ENCODE data around the gene DCX.

The DCX gene

GRCh38 chrX:111395149-111395548 lies 16.8 kb downstream of the DCX start:
- DNase-seq (ENCODE audit: low read depth in 1 of 2, low spot score in 1 of 2): no peak
- TF ChIP-seq JUND (IDR thresholded peaks at IDR 0.05; ENCODE audit: low read depth): no peak
- in situ Hi-C loops (cut with HindIII; ENCODE audit: low pct_unique_long_range_greater_than_20kb, low sequenced_read_pairs): no loop called here

- in situ Hi-C loops (cut with HindIII; ENCODE audit: low pct_unique_long_range_greater_than_20kb, low sequenced_read_pairs): no loop called here
- DNase-seq (ENCODE audit: low read depth in 1 of 2, low spot score in 1 of 2): no peak
Observed at GRCh38 chrX:111394569-111394968, 17.4 kb downstream of the DCX start.

GRCh38 chrX:111387470-111388070 lies 24.4 kb downstream of the DCX start:
- in situ Hi-C loops (cut with HindIII; ENCODE audit: low pct_unique_long_range_greater_than_20kb, low sequenced_read_pairs): no loop called here
- TF ChIP-seq JUND (IDR thresholded peaks at IDR 0.05; ENCODE audit: low read depth): no peak
- DNase-seq (ENCODE audit: low read depth in 1 of 2, low spot score in 1 of 2): no peak

More at GRCh38 chrX:111394569-111394968, 17.4 kb downstream of the DCX start:
- no peak for TF ChIP-seq JUND (IDR thresholded peaks at IDR 0.05; ENCODE audit: low read depth)

GRCh38 chrX:111386615-111387233 lies 25.3 kb downstream of the DCX start:
- TF ChIP-seq JUND (IDR thresholded peaks at IDR 0.05; ENCODE audit: low read depth): no peak
- in situ Hi-C loops (cut with HindIII; ENCODE audit: low pct_unique_long_range_greater_than_20kb, low sequenced_read_pairs): no loop called here
- DNase-seq (ENCODE audit: low read depth in 1 of 2, low spot score in 1 of 2): no peak

- in situ Hi-C loops (cut with HindIII; ENCODE audit: low pct_unique_long_range_greater_than_20kb, low sequenced_read_pairs): no loop called here
- DNase-seq (ENCODE audit: low read depth in 1 of 2, low spot score in 1 of 2): no peak
- no peak for TF ChIP-seq JUND (IDR thresholded peaks at IDR 0.05; ENCODE audit: low read depth)
Observed at GRCh38 chrX:111386077-111386476, 25.9 kb downstream of the DCX start.

GRCh38 chrX:111382277-111382676 lies 29.7 kb downstream of the DCX start:
- TF ChIP-seq JUND (IDR thresholded peaks at IDR 0.05; ENCODE audit: low read depth): no peak
- in situ Hi-C loops (cut with HindIII; ENCODE audit: low pct_unique_long_range_greater_than_20kb, low sequenced_read_pairs): no loop called here
- no peak for DNase-seq (ENCODE audit: low read depth in 1 of 2, low spot score in 1 of 2)

- no peak for TF ChIP-seq JUND (IDR thresholded peaks at IDR 0.05; ENCODE audit: low read depth)
- DNase-seq (ENCODE audit: low read depth in 1 of 2, low spot score in 1 of 2): no peak
- in situ Hi-C loops (cut with HindIII; ENCODE audit: low pct_unique_long_range_greater_than_20kb, low sequenced_read_pairs): no loop called here
Observed at GRCh38 chrX:111376897-111377578, 35.0 kb downstream of the DCX start.

GRCh38 chrX:111376486-111376885 lies 35.5 kb downstream of the DCX start:
- DNase-seq (ENCODE audit: low read depth in 1 of 2, low spot score in 1 of 2): no peak
- no peak for TF ChIP-seq JUND (IDR thresholded peaks at IDR 0.05; ENCODE audit: low read depth)
- in situ Hi-C loops (cut with HindIII; ENCODE audit: low pct_unique_long_range_greater_than_20kb, low sequenced_read_pairs): no loop called here

- DNase-seq (ENCODE audit: low read depth in 1 of 2, low spot score in 1 of 2): peak in 1 of 2 experiments; percentile 9
- in situ Hi-C loops (cut with HindIII; ENCODE audit: low pct_unique_long_range_greater_than_20kb, low sequenced_read_pairs): no loop called here
- TF ChIP-seq JUND (IDR thresholded peaks at IDR 0.05; ENCODE audit: low read depth): no peak
Observed at GRCh38 chrX:111375747-111376146, 36.2 kb downstream of the DCX start.

- no peak for DNase-seq (ENCODE audit: low read depth in 1 of 2, low spot score in 1 of 2)
- TF ChIP-seq JUND (IDR thresholded peaks at IDR 0.05; ENCODE audit: low read depth): no peak
- in situ Hi-C loops (cut with HindIII; ENCODE audit: low pct_unique_long_range_greater_than_20kb, low sequenced_read_pairs): no loop called here
Observed at GRCh38 chrX:111372086-111372485, 39.9 kb downstream of the DCX start.

- no peak for TF ChIP-seq JUND (IDR thresholded peaks at IDR 0.05; ENCODE audit: low read depth)
- no peak for DNase-seq (ENCODE audit: low read depth in 1 of 2, low spot score in 1 of 2)
- in situ Hi-C loops (cut with HindIII; ENCODE audit: low pct_unique_long_range_greater_than_20kb, low sequenced_read_pairs): no loop called here
Observed at GRCh38 chrX:111365770-111366325, 46.1 kb downstream of the DCX start.

GRCh38 chrX:111363741-111364140 lies 48.3 kb downstream of the DCX start:
- TF ChIP-seq JUND (IDR thresholded peaks at IDR 0.05; ENCODE audit: low read depth): no peak
- in situ Hi-C loops (cut with HindIII; ENCODE audit: low pct_unique_long_range_greater_than_20kb, low sequenced_read_pairs): no loop called here
- DNase-seq (ENCODE audit: low read depth in 1 of 2, low spot score in 1 of 2): no peak

- DNase-seq (ENCODE audit: low read depth in 1 of 2, low spot score in 1 of 2): no peak
- in situ Hi-C loops (cut with HindIII; ENCODE audit: low pct_unique_long_range_greater_than_20kb, low sequenced_read_pairs): no loop called here
- no peak for TF ChIP-seq JUND (IDR thresholded peaks at IDR 0.05; ENCODE audit: low read depth)
Observed at GRCh38 chrX:111361751-111362150, 50.2 kb downstream of the DCX start.
